Fibroblast of skin of abdomen (primary cell): ENCODE results near the gene TTC39B. TPM values are rescaled to one million over a fixed set of nuclear protein-coding genes. Genes with fewer than 3 reads are reported as not detected.
"Not testable (repeated sequence)": the region's sequence is repeated elsewhere in the genome, so short reads cannot be mapped to it uniquely, and the experiment has no call there.

Experiments used
- DNase-seq: peaks from one replicate; pipeline ENCODE4 v3.0.0-alpha.2; 2013
- polyA plus RNA-seq, 2 experiments: library from polyadenylated mRNA; unstranded; fragments of 120-200 nt; gene quantifications; one replicate each; pipeline ENCODE4 v1.2.1, GENCODE V29; 2013; ENCODE audit not compliant: insufficient read length in 2 of 2

TTC39B gene
- polyA plus RNA-seq (2013, experiment 1 of 2; ENCODE audit: insufficient read length): 7.0 TPM
- polyA plus RNA-seq (2013, experiment 2 of 2; ENCODE audit: insufficient read length): 5.6 TPM

GRCh38 chr9:15306757-15307522 is at the start of gene TTC39B:
TTC39B (minus strand) TSS chr9:15307216; CDS start chr9:15307125, 91 bp downstream.
- peak; percentile 93 for DNase-seq

DNA sequence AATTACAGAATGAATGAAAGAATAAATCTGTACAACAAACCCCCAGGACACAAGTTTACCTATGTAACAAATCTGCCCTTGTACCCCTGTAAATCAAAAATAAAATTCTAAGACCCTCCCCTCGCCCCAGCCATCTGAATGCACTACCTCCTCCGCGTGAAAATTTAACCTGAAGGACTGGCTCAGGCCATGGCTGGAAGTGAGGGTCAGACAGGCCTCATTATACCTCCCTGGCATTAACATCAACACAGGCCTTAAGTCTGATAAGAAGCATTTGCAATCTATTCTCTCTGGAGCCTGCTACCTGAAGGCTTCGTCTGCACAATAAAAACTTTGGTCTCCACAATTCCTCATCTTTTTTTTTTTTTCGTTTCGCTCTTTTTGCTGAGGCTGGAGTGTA is 48.7 kb upstream of the TTC39B start:
- no peak for DNase-seq

DNA sequence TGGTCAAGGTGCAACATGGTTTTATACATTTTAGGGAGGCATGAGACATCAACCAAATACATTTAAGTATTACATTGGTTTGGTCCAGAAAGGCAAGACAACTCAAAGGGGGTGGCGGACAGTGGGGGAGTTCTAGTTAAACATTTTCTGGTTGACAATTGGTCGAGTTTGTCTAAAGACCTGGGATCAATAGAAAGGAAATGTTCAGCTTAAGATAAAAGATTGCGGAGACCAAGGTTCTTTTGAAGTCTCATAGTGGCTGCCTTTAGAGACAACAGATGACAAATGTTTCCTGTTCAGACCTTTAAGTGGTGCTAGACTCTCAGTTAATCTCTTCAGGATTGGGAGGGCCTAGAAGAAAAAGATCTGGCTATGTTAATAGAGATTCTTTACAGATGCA is 47.7 kb upstream of the TTC39B start:
- DNase-seq: no peak

DNA sequence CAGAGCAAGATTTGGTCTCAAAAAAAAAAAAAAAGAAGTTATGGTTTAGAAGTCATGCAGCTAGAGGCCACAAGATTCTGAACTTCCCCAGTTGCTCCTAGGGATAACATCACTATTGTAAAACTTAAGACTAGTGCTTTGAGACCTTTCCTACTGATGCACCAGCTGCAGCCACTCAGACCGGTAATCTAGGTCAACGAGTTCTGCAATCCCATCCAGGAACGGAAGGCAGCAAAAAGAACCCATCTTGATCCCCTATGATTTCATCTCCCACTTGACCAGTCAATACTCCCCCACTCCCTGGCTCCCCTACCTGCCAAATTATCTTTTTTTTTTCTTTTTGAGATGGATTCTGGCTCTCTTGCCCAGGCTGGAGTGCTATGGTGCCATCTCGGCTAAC is 46.9 kb upstream of the TTC39B start:
- no peak for DNase-seq

GRCh38 chr9:15352306-15352705 is 45.3 kb upstream of the TTC39B start:
- no peak for DNase-seq

- DNase-seq: no peak
Measured at GRCh38 chr9:15349892-15350761, 43.1 kb upstream of the TTC39B start.

DNA sequence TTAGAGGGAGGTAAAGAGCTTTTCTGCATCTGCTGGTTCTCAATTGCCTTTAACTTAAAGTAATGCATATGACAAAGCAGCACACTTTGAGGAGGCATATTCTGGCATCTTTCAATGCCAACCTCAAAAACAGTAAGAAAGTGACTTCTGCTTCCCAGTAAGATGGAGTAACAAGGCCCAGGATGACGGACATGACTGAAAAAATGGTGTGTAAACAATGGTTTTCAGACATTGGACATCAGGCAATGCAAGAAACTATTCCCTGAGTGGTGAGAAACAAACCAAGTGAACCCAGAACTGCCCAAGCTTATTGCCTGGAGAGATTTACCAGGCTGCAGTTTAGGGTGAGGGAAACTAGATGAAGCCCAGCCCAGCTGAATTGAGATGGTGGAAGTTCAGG is 39.8 kb upstream of the TTC39B start:
- DNase-seq: no peak

DNA sequence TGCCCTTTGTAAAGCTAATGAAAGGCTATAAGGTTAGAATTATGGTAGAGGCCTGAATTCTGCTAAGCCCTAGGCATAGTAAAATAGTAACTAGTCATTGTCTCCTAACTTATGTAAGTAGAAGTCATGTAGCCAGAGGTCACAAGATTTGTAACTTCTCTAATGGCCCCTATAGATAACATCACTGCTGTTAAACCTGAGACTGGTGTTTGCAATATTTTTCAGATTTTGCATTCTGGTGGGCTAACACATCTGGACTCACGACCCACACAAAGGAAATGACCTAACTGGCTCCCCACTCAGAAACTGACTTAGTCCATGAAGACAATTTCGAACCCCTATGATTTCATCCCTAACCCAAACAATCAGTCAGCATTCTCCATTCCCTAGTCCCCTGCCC is 37.2 kb upstream of the TTC39B start:
- DNase-seq: no peak

- no peak for DNase-seq
Measured at GRCh38 chr9:15333376-15333881, 26.4 kb upstream of the TTC39B start.

DNA sequence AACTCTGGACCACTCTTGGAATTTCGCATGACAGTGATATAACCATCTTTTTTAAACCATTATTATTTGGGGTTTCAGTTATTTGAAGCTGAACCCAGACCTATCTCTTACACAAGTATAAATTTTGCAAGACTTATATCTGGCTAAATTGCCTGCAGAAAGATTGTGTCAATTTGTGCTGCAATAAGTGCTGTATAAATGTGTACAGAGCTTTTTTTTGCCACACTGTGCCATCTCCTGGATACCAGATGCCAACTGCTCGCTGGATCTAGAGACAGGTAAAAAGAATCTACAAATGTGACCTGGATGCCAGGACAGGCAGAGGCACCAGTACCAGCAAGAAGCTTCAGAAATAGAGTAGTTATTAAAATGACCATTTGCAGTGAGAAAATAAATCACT is 25.9 kb upstream of the TTC39B start:
- DNase-seq: no peak

DNA sequence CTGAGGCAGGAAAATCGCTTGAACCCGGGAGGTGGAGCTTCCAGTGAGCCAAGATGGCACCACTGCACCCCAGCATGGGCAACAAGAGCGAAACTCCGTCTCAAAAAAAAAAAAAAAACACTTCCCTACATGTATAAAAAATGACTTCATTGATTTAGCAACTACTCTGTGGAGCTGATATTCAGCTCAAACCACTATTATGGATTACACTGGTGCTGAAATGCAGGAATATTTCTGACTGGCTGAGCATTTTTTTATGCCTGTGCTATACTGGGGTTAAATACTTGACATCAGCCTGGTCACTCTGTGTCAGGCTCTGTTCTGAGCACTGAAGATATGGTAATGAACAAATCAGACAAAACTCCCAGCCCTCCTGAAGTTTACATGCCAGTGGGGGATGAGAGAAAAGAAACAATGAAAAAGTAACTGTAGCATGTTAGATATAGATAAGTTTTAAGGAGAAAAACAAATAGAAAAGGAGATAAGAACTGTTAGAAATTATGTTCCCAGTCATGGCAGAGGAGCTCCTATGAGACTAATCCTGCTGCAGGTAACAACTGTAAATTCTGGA is 22.6 kb upstream of the TTC39B start:
- DNase-seq: no peak

DNA sequence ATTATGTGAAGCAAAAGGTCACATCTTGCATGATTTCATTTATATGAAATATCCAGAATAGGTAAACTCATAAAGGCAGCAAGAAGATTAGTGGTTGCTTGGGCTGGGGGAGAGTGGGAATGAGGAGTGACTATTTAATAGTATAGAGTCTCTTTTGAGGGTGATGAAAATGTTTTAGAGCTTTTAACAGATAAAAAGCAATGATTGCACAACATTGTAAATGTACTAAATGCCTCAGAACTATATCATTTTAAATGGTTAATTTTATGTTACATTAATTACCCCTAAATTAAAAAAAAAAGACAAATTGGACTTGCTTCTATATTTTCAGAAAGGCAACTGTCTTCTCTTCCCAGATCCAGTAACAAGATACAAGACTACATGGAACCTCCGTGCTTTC is 21.9 kb upstream of the TTC39B start:
- DNase-seq: no peak

DNA sequence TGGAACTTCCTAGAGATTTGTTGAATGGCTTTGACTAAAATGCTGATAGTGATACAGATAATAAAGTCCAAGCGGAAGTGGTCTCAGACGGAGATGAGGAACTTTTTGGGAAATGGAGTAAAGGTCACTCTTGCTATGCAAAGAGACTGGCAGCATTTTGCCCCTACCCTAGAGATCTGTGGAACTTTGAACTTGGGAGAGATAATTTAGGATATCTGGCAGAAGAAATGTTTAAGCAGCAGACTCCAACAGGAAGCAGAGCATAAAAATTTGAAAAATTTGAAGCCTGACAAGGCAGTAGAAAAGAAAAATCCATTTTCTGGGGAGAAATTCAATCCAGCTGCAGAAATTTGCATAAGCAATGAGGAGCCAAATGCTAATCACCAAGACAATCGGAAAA is 15.7 kb upstream of the TTC39B start:
- not testable (repeated sequence) for DNase-seq

- not testable (repeated sequence) for DNase-seq
Measured at GRCh38 chr9:15319661-15320060, 12.6 kb upstream of the TTC39B start.

DNA sequence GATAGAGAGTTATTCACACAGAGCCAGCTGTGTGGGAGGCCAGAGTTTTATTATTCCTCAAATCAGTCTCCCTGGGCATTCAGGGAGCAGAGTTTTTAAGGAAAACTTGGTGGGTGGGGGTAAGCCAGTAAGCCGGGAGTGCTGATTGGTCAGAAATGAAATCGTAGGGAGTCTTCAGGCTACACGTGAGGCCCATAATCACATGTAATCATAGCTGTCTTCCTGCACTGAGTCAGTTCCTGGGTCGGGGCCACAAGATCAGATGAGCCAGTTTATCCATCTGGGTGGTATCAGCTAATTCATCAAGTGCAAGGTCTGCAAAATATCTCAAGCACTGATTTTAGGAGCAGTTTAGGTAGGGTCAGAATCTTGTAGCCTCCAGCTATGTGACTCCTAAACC is 10.8 kb upstream of the TTC39B start:
- peak; percentile 27 for DNase-seq

DNA sequence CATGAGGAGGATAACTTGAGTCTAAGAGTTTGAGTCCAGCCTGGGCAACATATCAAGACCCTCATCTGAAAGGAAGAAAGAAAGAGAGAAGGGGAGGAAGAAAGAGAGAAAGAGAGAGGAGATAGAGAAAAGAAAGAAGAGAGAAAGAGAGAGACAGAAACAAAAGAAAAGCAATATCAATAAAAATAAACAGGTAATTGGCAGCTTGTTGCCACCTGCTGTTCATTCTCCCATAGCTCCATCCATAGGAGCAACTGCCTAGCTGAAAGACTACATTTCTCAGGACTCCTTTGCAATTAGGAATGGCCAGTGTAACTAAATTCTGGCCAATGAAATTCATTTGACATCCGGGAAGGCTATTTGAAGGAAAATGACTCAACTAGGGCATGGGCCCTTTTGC is 4.6 kb upstream of the TTC39B start:
- DNase-seq: no peak

GRCh38 chr9:15310107-15310850 is 3.3 kb upstream of the TTC39B start:
- no peak for DNase-seq

DNA sequence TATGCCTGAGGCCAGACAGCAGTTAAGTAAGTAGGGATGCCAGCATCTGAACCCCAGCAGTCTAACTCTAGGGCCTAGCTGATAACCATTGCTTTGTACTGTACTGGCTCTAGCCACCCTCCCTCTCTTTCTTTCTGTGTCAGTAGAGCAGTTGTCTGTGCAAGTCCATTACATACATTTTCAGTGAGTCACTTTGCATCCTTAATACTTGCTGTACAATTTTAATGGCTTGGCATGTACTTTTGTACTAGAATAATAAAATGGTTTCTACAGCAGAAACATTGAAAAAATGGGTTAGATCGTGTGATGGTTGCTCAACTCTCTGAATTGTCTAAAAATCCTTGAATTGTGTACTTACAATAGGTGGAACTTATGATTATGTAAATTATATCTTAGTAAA is 1.5 kb upstream of the TTC39B start:
- DNase-seq: peak; percentile 85

- no peak for DNase-seq
Measured at GRCh38 chr9:15307523-15307841, 466 bp upstream of the TTC39B start.

GRCh38 chr9:15306068-15306756 is 804 bp downstream of the TTC39B start:
- peak; percentile 38 for DNase-seq

GRCh38 chr9:15305470-15305869 is 1.5 kb downstream of the TTC39B start:
- no peak for DNase-seq

GRCh38 chr9:15304632-15305031 is 2.4 kb downstream of the TTC39B start:
- no peak for DNase-seq
